HG02588 (cell line): Measurements from ENCODE around the gene PDIA4.
"Not testable (repeated sequence)": the region's sequence is repeated elsewhere in the genome, so short reads cannot be mapped to it uniquely, and the experiment has no call there.

Experiments
- ATAC-seq: cut with Tn5 transposase; IDR thresholded peaks from one replicate; pipeline ENCODE4 v1.9.1; 2021; ENCODE audit warnings: mild to moderate bottlenecking, moderate library complexity; ENCODE audit not compliant: unreplicated experiment

Gene PDIA4, protein sequence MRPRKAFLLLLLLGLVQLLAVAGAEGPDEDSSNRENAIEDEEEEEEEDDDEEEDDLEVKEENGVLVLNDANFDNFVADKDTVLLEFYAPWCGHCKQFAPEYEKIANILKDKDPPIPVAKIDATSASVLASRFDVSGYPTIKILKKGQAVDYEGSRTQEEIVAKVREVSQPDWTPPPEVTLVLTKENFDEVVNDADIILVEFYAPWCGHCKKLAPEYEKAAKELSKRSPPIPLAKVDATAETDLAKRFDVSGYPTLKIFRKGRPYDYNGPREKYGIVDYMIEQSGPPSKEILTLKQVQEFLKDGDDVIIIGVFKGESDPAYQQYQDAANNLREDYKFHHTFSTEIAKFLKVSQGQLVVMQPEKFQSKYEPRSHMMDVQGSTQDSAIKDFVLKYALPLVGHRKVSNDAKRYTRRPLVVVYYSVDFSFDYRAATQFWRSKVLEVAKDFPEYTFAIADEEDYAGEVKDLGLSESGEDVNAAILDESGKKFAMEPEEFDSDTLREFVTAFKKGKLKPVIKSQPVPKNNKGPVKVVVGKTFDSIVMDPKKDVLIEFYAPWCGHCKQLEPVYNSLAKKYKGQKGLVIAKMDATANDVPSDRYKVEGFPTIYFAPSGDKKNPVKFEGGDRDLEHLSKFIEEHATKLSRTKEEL

DNA sequence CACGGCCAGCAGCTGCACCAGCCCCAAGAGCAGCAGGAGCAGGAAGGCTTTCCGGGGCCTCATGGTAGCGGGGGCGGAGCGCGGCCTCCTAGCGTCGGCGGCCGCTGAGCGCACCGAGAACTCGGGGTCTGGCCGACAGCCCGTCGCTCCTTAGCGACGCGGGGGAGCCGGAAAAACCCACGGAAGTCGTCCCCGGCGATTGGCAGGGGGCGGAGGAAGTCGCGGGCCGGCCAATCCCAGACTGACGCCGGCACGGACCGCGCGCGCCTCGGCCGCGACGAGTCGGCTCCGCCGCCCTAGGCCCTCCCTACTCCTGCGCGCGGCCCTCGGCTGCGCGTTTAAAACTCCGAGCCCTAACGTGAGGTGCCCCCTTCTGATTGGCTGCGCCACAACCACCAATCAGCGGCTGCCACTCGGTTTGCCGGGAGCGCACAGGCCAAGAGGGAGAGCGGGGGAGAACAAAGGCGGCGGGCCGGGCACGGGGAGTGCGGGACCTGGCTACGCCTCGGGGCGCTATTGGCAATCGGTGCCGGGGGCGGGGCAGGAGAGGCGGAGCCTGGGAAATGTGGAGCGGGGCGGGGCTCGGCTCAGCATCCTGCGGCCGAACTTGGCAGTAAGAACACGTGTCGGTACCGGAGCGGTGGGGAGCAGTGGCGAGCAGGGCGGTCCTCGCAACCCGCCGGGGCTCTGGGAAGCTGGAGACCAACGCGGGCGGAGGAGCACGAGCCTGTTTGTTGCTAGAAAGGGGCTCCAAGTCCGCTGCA lies at the start of gene PDIA4:
PDIA4 (minus strand) TSS at position 160 of the 764 bp plus-strand sequence; CDS start at position 63, 97 bp downstream.
- ATAC-seq, result peak; percentile 87

DNA sequence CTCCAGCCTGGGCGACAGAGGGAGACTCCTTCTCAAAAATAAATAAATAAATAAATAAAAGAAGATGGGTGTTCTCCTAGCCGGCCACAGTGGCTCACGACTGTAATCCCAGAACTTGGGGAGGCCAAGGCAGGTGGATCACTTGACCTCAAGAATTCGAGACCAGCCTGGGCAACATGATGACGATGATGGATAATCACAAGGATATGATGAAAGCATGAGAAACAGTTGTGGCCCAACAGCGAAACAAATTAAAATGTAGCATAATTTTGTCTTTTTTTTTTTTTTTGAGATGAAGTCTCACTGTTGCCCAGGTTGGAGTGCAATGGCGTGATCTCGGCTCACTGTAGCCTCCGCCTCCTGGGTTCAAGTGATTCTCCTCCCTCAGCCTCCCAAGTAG lies 49.3 kb upstream of the PDIA4 start:
- no peak for ATAC-seq

DNA sequence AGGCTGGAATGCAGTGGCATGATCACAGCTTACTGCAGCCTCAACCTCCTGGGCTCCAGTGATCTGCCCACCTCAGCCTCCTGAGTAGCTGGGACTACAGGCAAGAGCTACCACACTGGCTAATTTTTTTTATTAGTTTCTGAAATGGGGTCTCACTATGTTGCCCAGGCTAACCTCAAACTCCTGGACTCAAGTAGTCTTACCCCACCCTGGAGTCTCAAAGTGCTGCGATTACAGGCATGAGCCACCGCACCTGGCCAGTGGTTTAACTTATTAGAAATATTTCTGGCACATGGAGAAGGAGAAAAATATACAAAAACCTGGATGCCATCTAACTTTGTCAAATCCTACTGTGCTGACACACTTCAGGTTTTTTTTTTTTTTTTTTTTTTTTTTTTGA lies 47.0 kb upstream of the PDIA4 start:
- no peak for ATAC-seq

DNA sequence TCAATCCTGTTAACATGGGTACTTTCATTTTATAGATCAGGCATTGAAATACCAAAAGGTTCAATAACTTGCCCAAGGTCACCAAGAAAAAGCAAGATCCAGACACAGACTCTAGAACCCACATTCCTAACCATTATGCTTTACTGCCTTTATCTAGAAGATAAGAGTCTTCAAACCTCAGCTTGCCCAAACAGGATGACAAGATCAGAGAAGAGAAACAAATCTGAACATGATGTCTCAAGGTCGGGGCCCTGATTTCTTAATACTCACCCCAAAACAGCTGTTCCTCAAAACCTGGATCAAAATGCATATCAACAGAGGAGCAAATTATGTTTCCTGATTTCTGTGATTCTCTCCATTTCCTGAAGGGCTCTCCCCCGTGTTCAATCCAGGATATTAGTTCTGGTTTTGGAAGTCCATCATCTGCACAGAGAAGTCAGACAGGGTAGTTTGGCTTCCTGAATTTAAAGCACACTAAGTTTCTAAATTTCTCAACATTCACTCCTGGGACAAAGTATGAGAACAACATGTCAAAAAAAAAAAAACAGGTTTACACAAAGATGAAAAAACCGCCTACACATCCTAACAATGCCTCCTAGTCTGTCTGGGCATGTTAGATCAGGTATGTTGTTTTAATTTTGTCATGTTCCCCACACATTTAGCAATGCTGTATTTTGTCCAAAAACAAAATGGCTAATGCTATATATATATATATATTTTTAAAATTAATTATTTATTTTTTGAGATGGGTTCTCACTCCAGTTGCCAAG lies 46.0 kb upstream of the PDIA4 start:
- ATAC-seq, result no peak

DNA sequence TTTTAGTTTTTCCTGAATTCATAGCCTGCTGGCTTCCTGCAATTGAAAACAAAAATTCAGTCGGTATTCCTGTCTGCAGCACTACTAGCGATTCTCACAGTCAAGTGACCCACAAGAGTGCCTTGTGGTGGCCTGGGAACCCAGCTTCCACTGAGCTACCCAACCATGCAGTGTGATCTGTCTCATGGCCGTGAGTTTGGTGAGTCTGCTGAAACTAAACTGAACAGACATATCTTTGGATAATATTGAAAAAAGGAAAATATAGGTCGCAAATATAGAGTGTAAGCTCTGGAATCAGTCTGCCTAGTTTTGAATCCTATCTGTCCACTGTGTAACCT lies 44.1 kb upstream of the PDIA4 start:
- ATAC-seq, result no peak

DNA sequence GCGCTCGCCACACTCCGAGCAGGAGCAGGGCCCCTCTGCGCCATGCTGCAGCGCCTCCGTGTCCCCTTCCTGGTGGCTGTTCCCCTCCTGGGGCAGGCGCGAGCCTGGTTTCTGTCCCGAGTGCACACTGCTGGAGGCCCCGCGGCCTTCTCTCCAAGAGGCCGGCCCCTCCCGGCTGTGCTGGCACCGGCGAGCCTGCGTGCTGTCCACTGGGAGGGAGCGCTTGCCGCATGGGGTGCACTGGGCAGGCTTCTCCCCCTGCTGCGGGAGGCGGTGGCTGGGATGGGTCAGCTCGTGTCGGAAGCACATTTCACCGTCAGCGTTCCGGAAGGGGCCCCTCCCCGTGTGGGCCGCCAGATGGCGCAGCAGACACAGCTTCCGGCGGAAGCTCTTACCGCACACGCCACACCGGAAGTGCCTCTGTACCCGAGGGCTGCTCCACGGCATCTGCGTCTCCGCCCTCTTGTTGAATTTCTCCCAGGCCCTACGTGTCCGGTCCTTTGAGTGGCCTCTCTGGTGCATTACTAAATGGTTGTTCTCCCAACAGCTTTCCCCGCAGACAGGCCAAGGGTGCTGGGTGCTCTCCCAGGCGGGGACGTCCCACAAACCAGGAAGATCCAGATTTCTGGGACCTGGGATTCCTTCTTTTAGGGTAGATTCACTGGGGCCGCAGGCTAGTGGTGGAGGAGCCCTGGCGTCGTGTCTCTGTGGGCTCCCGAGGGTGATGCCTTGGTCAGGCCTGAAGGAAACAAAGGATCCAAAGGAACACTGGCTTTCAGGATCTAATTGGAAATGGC lies 43.5 kb upstream of the PDIA4 start:
- no peak for ATAC-seq

DNA sequence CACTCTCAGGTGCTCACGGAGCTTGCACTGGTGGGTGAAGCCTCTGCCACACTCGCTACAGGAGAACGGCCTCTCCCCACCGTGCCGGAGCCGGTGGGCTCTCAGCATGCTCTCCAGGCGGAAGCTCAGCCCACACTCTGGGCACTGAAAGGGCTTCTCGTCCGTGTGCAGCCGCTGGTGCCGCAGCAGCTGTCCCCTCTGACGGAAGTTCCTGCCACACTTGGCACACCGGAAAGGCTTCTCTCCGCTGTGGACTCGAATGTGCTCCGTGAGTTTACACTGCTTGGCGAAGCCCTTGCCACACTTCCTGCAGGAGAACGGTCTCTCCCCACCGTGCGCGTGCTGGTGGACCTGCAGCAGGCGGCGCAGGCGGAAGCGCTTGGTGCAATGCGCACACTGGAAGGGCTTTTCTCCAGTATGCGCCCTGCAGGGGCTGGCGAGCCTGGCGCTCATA lies 42.9 kb upstream of the PDIA4 start:
- ATAC-seq, result no peak

DNA sequence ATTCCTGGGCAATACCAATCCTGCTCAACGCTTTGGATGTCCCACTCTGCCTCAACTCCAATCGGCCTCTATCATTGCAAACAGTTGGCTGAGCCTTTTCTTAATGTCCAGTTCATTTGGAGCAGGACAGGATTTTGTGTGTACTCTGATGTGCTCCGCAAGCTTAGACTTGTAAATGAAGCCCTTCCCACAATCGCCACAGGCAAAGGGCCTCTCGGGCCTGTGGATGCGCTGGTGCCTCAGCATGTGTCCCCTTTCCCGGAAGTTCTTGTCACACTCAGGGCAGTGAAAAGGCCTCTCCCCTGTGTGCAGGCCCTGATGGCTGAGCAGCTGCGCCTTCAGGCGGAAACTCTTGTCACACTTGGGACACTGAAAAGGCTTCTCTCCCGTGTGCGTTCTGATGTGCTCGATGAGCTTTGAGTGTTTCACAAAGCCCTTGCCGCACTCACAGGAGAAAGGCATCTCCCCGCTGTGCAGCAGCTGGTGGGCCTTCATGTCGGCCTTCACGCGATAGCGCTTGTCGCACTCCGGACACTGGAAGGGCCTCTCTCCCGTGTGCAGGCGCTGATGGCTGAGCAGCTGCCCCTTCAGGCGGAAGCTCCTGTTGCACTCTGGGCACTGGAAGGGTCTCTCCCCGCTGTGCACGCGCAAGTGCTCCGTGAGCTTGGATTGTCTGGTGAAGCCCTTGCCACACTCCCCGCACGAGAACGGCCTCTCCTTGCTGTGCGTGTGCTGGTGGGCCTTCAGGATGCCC lies 42.2 kb upstream of the PDIA4 start:
- no peak for ATAC-seq

DNA sequence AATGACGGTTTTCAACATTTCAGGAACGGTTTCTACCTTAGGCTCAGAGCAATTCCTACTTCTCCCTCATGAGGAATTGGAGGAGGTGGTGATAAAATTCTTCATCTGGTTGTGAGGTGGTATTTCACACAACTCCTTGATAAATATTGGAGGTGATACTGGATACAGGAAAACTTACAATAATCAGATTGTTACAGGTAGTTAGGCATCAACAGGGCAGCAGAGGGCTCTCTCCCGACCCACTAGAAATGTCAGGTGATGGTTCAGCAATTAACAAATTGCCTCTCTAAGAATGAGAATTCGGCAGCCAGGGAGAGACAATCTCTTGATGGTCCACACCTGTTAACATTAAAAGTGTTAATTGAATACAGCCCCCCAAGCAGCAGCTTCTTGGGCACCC lies 39.6 kb upstream of the PDIA4 start:
- no peak for ATAC-seq

DNA sequence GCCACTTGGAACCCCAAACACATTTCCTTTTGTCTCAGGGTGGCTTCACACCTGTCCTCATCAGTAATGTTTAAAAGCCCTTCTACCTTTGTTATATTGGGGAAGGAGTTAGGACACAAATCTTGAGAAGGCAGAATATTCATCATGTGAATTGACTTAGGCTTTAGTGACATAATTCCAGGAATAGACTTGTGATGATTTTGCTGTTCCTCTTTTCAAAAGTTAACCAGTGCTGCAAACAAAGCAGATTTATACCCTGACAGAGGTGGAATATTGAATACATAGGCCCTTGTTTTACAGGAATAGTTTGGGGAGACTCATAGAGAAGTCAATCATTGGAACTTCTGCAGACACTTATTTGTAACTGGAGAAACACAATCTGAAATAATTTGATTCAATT lies 35.2 kb upstream of the PDIA4 start:
- no peak for ATAC-seq

DNA sequence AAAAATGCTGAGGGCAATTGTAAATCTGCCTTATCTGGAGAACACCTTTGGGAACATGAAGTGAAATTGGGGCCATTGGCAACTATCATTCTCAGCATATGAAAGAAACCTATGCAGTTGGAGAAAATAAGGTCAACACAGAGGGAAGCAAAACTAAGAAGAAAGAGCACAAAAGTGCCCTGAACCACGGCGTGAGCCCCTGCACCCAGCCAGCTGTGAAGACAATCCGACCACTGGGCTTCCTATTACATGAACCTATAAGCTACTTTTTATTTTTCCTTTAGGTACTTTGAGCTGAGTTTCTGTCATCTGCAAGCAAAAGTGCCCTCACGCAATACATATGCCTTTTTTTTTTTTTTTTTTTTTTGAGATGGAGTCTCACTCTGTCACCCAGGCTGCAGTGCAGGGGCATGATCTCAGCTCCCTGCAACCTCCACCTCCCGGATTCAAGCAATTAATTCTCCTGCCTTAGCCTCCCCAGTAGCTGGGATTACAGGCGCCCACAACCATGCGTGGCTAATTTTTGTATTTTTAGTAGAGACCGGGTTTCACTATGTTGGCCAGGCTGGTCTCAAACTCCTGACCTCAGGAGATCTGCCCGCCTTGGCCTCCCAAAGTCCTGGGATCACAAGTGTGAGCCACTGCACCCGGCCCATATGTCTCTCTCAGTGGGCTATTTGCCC lies 34.1 kb upstream of the PDIA4 start:
- not testable (repeated sequence) for ATAC-seq

DNA sequence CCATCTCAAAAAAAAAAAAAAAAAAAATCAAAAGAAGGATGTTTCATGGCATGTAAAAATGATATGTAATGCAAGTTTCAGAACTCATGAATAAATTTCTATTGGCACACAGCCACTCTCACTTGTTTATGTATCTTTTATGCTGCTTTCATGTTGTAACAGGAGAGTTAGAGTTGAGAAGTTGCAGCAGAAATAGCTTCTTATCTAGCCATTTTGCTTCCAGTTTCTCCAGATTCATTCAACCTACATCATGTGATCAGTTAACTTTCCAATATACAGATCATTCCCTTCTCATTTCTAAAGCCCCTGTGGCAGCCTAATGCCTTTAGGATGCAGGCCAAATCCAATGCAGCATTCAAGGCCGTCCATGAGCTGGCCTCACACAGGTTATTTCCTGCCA lies 31.9 kb upstream of the PDIA4 start:
- ATAC-seq, result no peak

DNA sequence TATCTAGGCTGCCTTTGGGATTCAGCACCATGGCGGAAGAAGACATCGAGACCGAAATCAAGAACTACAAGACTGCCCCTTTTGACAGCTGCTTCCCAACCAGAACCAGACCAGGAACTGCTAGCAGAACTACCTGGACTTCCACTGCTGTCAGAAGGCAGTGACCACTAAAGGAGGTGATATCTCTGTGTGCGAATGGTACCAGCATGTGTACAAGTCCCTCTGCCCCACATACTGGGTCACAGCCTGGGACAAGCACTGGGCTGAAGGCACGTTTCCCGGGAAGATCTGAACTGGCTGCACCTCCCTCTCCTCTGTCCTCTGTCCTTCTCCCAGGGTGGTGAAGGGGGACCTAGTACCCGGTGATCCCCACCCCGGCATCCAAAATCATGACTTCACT lies 25.6 kb upstream of the PDIA4 start:
- no peak for ATAC-seq

DNA sequence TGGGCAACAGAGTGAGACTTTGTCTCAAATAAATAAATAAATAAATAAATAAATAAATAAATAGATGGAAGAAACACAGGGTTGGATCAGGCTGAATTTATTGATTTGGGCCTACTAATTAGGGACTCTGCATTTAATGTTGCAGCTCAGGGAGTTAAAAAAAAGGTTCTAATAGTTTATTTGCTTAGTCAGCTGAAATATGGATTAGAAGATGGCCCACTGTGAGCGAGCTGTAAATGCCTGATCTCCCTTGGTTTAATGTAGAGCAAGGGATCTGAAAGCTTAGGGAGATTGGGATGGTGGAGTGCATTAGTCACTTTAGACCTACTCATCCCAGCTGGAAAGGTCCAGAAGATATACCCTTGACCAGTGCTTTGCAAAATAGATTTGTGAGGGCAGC lies 25.1 kb upstream of the PDIA4 start:
- no peak for ATAC-seq

DNA sequence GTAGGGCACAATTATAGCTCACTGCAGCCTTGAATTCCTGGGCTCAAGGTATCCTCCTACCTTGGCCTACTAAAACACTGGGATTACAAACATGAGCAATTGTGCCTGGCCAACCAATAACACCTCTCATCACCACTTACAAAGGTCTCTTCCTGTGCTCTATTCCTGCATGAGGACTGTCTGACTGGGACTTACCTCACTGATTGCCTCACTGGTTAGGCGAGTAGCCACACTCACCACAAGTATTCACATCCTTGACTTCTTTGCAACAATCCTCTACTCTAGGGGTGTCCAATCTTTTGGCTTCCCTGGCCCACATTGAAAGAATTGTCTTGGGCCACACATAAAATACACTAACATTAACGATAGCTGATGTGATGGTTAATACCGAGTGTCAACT lies 22.6 kb upstream of the PDIA4 start:
- no peak for ATAC-seq

DNA sequence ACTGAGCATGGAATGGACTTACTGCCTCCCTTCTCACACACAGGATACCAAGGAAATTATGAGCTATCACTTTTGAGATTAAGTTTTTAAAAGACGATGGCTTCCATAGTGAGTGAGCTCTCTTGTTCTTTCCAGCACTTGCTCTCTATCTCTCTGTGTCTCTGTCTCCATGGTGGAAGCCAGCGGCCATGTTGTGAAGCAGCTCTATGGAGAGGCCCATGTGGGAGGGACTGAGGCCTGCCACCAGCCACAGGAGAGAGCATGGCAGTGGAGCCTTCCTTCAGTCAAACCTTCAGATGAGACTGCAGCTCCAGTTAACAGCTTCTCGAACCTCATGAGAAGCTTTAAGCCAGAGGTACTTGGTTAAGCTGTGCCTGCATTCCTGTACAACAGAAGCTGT lies 20.5 kb upstream of the PDIA4 start:
- no peak for ATAC-seq

DNA sequence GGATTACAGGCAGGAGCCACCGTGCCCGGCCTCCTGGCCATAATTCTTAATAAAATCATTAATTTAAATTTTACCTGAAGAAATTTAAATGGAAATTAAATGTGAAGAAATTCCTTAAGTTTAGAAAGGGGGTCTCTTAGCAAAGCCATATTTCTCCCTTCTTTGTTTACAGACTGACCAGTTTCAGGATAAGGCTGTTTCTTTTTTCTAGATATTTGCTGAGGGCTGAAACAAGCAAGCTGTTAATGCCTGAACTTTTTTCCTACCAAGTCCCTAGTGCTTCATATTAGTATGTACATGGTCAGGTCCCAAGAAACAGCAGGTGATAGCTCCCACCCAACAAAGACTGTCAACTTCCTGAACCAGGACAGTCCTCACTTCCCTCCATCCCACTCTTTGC lies 18.1 kb upstream of the PDIA4 start:
- ATAC-seq, result no peak

DNA sequence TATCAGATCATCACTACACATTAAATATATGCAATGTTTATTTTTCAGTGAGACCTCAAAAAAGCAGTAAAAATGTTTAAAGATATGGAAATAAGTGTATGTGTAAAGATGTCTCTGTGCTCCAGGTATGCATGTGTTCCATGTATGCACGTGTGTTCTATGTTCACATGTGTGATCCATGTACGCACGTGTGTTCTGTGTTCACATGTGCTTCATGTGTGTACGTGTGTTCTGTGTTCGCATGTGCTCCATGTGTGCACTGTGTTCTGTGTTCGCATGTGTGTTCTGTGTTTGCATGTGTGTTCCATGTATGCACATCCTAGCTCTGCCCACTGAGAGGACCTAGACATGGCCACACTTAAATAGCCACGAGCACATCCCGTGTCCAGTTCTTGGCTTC lies 15.6 kb upstream of the PDIA4 start:
- ATAC-seq, result no peak

DNA sequence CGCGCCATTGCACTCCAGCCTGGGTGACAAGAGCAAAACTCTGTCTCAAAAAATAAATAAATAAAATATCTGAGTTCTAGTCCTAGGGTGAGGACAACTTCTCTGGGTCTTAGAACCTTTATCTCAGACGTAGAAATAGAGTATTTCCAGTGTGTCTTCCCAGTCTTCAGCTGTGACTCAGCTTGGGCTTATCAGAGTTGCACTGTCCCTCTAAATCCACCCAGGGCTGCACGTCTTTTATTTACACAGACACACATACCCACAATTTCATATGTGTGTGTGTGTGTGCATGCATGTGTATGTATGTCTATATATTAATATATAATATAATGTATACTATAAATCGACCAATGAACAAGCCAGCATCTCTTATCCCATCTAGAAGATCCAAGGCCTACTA lies 13.0 kb upstream of the PDIA4 start:
- ATAC-seq, result no peak
